GM12878 (cell line): ENCODE results near the gene CFDP1. TPM values are rescaled to one million over a fixed set of nuclear protein-coding genes. Genes with fewer than 3 reads are reported as not detected.

Source experiments
- ATAC-seq: fragments of 200-7000 bp; cut with Tn5 transposase; 3 replicates; pipeline ENCODE4 v1.9.1; 2020; ENCODE audit warnings: mild to moderate bottlenecking, moderate library complexity
- BruUV-seq: library from RNA; stranded (reverse); fragments of 400-500 nt; replicated peaks from 2 replicates; lab custom pipeline; 2021; lab: Mats Ljungman, UMichigan
- CTCF ChIA-PET: fragments of 300-600 bp; sonication (Branson Sonifier 250); formaldehyde crosslinking; extraction: SDS; loops from one replicate; lab custom pipeline; 2021; ENCODE audit warnings: inconsistent platforms; lab: Yijun Ruan, JAX
- POLR2A ChIA-PET: fragments of 350-600 bp; formaldehyde crosslinking; extraction: SDS; loops from one replicate; lab custom pipeline; 2021; ENCODE audit warnings: inconsistent platforms; lab: Charles Lee
- RAD21 ChIA-PET: fragments of 300-600 bp; sonication (Branson Sonifier 250); formaldehyde crosslinking; loops from one replicate; lab custom pipeline; 2023; ENCODE audit warnings: antibody characterized with exemption; ENCODE audit not compliant: unreplicated experiment; lab: Charles Lee
- SMC1A ChIA-PET: fragments of 300-600 bp; sonication (Branson Sonifier 250); formaldehyde crosslinking; loops from one replicate; lab custom pipeline; 2023; ENCODE audit not compliant: unreplicated experiment, uncharacterized antibody; lab: Charles Lee
- DNase-seq: peaks from one replicate; pipeline ENCODE4 v3.0.0-alpha.2; 2011; ENCODE audit warnings: low read depth, low spot score
- FAIRE-seq: peaks from 3 replicates; lab custom pipeline; 2011; peaks lifted over from hg19 to GRCh38; lab: Jason Lieb, UNC
- H2AFZ ChIP-seq: 2 replicates; pipeline ENCODE4 v1.6.0; 2011; ENCODE audit warnings: low read depth, low read length, control low read depth; ENCODE audit not compliant: control insufficient read depth
- H3K27ac ChIP-seq: 2 replicates; pipeline ENCODE4 v1.5.1; 2011; ENCODE audit warnings: control low read depth; ENCODE audit not compliant: control insufficient read depth, insufficient read depth
- H3K27me3 ChIP-seq, 2 experiments: replicated peaks in 1 of 2; 2 replicates each; pipeline versions ENCODE4 v1.6.0 to v1.6.1; 2011; ENCODE audit warnings: low read length in 1 of 2; ENCODE audit not compliant: control insufficient read depth in 2 of 2, insufficient read depth in 2 of 2
- H3K36me3 ChIP-seq, 2 experiments: 2 replicates each; pipeline ENCODE4 v1.5.1; 2011; ENCODE audit warnings: low read length in 1 of 2; ENCODE audit not compliant: control insufficient read depth in 2 of 2, insufficient read depth in 2 of 2
- H3K4me1 ChIP-seq: 2 replicates; pipeline ENCODE4 v1.6.1; 2011; ENCODE audit warnings: mild to moderate bottlenecking, low read length, moderate library complexity, mixed read lengths; ENCODE audit not compliant: control insufficient read depth, insufficient read depth
- H3K4me2 ChIP-seq: 2 replicates; pipeline ENCODE4 v1.6.0; 2011; ENCODE audit warnings: control low read depth; ENCODE audit not compliant: control insufficient read depth, insufficient read depth
- H3K4me3 ChIP-seq: fragments of 200-600 bp; sonication (generic); 2 replicates; pipeline ENCODE4 v1.5.1; 2016
- H3K79me2 ChIP-seq: 2 replicates; pipeline ENCODE4 v1.6.0; 2011; ENCODE audit warnings: low read length; ENCODE audit not compliant: control insufficient read depth, insufficient read depth
- H3K9ac ChIP-seq: 2 replicates; pipeline ENCODE4 v1.8.0; 2011; ENCODE audit warnings: low read length, control low read depth, mixed read lengths; ENCODE audit not compliant: control insufficient read depth, insufficient read depth
- H3K9me3 ChIP-seq: replicated peaks from 3 replicates; pipeline ENCODE4 v1.5.1; 2011; ENCODE audit warnings: mild to moderate bottlenecking, low read length; ENCODE audit not compliant: control insufficient read depth, insufficient read depth
- H4K20me1 ChIP-seq: 2 replicates; pipeline ENCODE4 v1.6.0; 2011; ENCODE audit not compliant: control insufficient read depth, insufficient read depth
- BCL11A ChIP-seq: IDR thresholded peaks from 2 replicates; pipeline ENCODE4 v1.6.1; 2011; ENCODE audit warnings: low read depth, low read length
- BRCA1 ChIP-seq: IDR thresholded peaks from 2 replicates; pipeline ENCODE4 v1.6.1; 2011; ENCODE audit warnings: low read depth, low read length, improper control_type of control experiment
- DPF2 ChIP-seq: fragments of 450-650 bp; IDR thresholded peaks from 2 replicates; pipeline ENCODE4 v1.6.1; 2017; ENCODE audit warnings: mild to moderate bottlenecking
- ESRRA ChIP-seq: IDR thresholded peaks from 2 replicates; pipeline ENCODE4 v1.6.1; 2012; ENCODE audit warnings: mild to moderate bottlenecking, low read length, improper control_type of control experiment
- IRF4 ChIP-seq: IDR thresholded peaks from 2 replicates; pipeline ENCODE4 v1.6.1; 2011; ENCODE audit warnings: low read depth, low read length
- JUNB ChIP-seq: IDR thresholded peaks from 2 replicates; pipeline ENCODE4 v1.6.1; 2016; ENCODE audit warnings: antibody characterized with exemption, mild to moderate bottlenecking
- KAT2A ChIP-seq: conservative IDR thresholded peaks from 2 replicates; pipeline ENCODE4 v1.6.1; 2011; ENCODE audit warnings: low read depth, low read length; ENCODE audit not compliant: control insufficient read depth
- NBN ChIP-seq: fragments of 450-650 bp; IDR thresholded peaks from 2 replicates; pipeline ENCODE4 v1.6.1; 2016
- RB1 ChIP-seq: fragments of 450-650 bp; formaldehyde crosslinking; IDR thresholded peaks from 2 replicates; pipeline ENCODE4 v1.6.1; 2017; ENCODE audit warnings: mild to moderate bottlenecking, borderline replicate concordance
- RUNX3 ChIP-seq: IDR thresholded peaks from 2 replicates; pipeline ENCODE4 v1.6.1; 2012; ENCODE audit warnings: low read length, inconsistent platforms
- SUPT20H ChIP-seq: IDR thresholded peaks from 2 replicates; pipeline ENCODE4 v1.6.1; 2011; ENCODE audit warnings: low read depth, mild to moderate bottlenecking, low read length, moderate library complexity, borderline replicate concordance; ENCODE audit not compliant: control insufficient read depth
- TBL1XR1 ChIP-seq: IDR thresholded peaks from 2 replicates; pipeline ENCODE4 v1.6.1; 2012; ENCODE audit warnings: low read depth, low read length, improper control_type of control experiment
- TCF12 ChIP-seq: IDR thresholded peaks from 2 replicates; pipeline ENCODE4 v1.6.1; 2011; ENCODE audit warnings: low read depth, mild to moderate bottlenecking, low read length
- ZNF622 ChIP-seq: fragments of 450-650 bp; IDR thresholded peaks from 2 replicates; pipeline ENCODE4 v1.6.1; 2017; ENCODE audit warnings: mild to moderate bottlenecking, inconsistent platforms
- ZSCAN29 ChIP-seq: fragments of 450-650 bp; IDR thresholded peaks from 2 replicates; pipeline ENCODE4 v1.6.1; 2017; ENCODE audit warnings: mild to moderate bottlenecking, moderate library complexity
- WGBS: methylation state at CpG from one replicate; pipeline ENCODE4 v1.1.6; 2016; ENCODE audit warnings: low lambda C conversion rate; ENCODE audit not compliant: insufficient replicate concordance, insufficient coverage; ENCODE audit errors: missing lambda C conversion rate; 5-methylcytosine and 5-hydroxymethylcytosine counted together
- in situ Hi-C: fragments of 300-500 bp; cut with MboI; formaldehyde crosslinking; loops from 9 replicates; pipeline ENCODE4 v1.14.3; 2018; ENCODE audit warnings: mixed read lengths
- intact Hi-C: fragments of 100-400 bp; cut with micrococcal nuclease; formaldehyde crosslinking; loops from one replicate; pipeline ENCODE4 v1.14.2; 2022; ENCODE audit not compliant: unreplicated experiment
- polyA plus RNA-seq, 11 experiments: library from polyadenylated mRNA; depleted of rRNA in 4 of 11; unstranded in 6 of 11; stranded (reverse) in 5 of 11; fragments of >200 nt; fragmentation: Nextera tagmentation in 4 of 11; fragmentation: Illumina TruSeq in 1 of 11; extraction: Ambion mirVana in 4 of 11; extraction: Trizol in 1 of 11; gene quantifications; 1 replicate in 1 of 11; 2 replicates in 10 of 11; pipeline versions ENCODE4 v1.2.1 to v1.2.3, GENCODE V29; 2011 to 2016; ENCODE audit warnings: inconsistent platforms in 2 of 11, missing spikeins in 2 of 11, low read depth in 1 of 11
- total RNA-seq, 4 experiments: library from RNA; depleted of rRNA in 3 of 4; stranded (reverse); fragments of >200 nt in 3 of 4; fragmentation: Illumina TruSeq in 1 of 4; extraction: Trizol in 1 of 4; gene quantifications; 2 replicates each; pipeline versions ENCODE4 v1.2.1 to v1.2.3, GENCODE V29; 2013 to 2021
- TF ChIP-seq, protein P1 (sequence below): fragments of 450-650 bp; IDR thresholded peaks from 2 replicates; pipeline ENCODE4 v1.6.1; 2016; ENCODE audit warnings: mild to moderate bottlenecking, moderate library complexity, borderline replicate concordance
- TF ChIP-seq, protein P2 (sequence below): fragments of 450-650 bp; IDR thresholded peaks from 2 replicates; pipeline ENCODE4 v1.6.1; 2017; ENCODE audit warnings: antibody characterized with exemption, mild to moderate bottlenecking, moderate library complexity

Gene CFDP1
- total and polyA plus RNA-seq, 10 of the 15 experiments (the other 5 are each of a cell fraction or from before 2014, with no cell fraction given), result 22.3 to 64.8 (median 36.7) TPM

DNA sequence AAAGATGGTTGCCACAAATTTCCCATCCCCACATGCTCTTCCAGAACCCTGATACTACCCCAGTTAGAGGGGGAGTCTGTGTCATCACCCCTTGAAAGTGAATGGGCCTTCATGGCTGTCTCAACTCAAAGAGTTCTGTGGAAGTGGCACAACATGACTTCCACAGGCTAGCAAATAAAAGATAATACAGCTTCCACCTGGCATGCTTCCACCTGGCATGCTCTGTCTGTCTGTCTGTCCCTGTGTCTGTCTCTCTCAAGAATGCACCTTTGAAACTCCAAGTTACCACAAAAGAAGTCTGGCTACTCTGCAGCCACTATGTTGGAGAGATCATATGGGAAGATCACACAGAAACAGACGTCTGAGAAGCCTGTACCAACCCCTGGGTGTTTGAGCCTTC is 35.0 kb downstream of the CFDP1 start:
- SMC1A ChIA-PET, result interaction anchor here (0.7 to 1.8 kb wide), 3 partner anchors 13 to 225 kb away, joined by 3 to 7 read pairs (median 5); no protein-coding TSS in a partner anchor
- ATAC-seq, result no peak
- Histone ChIP-seq H3K9ac (no peak overlapping the region), H2AFZ (no peak overlapping the region), H3K27me3 (no peaks in the 10 kb centered on the region), H3K9me3 (no peaks in the 10 kb centered on the region), H3K4me3 (no peak overlapping the region), H3K4me2 (no peak overlapping the region), H3K36me3 (no peaks in the 10 kb centered on the region; a peak in 2 of 4 replicates), H3K4me1 (no peaks in the 10 kb centered on the region), H3K79me2 (no peaks in the 10 kb centered on the region), H3K27ac (no peak overlapping the region), H4K20me1 (no peaks in the 10 kb centered on the region)
- CTCF ChIA-PET, result interaction anchor here (0.9 to 2.2 kb wide), 4 partner anchors 11 to 201 kb away, joined by 4 to 11 read pairs (median 6); no protein-coding TSS in a partner anchor
- TF ChIP-seq IRF4 (no peak), BRCA1 (no peak), KAT2A (no peak), JUNB (no peak), BCL11A (no peak), SUPT20H (no peak), ESRRA (no peak), RUNX3 (no peak), ZNF622 (no peak), RB1 (no peak), TCF12 (no peak), ZSCAN29 (no peak), TBL1XR1 (no peak), NBN (no peak), DPF2 (no peak)
- TF ChIP-seq, protein P1, sequence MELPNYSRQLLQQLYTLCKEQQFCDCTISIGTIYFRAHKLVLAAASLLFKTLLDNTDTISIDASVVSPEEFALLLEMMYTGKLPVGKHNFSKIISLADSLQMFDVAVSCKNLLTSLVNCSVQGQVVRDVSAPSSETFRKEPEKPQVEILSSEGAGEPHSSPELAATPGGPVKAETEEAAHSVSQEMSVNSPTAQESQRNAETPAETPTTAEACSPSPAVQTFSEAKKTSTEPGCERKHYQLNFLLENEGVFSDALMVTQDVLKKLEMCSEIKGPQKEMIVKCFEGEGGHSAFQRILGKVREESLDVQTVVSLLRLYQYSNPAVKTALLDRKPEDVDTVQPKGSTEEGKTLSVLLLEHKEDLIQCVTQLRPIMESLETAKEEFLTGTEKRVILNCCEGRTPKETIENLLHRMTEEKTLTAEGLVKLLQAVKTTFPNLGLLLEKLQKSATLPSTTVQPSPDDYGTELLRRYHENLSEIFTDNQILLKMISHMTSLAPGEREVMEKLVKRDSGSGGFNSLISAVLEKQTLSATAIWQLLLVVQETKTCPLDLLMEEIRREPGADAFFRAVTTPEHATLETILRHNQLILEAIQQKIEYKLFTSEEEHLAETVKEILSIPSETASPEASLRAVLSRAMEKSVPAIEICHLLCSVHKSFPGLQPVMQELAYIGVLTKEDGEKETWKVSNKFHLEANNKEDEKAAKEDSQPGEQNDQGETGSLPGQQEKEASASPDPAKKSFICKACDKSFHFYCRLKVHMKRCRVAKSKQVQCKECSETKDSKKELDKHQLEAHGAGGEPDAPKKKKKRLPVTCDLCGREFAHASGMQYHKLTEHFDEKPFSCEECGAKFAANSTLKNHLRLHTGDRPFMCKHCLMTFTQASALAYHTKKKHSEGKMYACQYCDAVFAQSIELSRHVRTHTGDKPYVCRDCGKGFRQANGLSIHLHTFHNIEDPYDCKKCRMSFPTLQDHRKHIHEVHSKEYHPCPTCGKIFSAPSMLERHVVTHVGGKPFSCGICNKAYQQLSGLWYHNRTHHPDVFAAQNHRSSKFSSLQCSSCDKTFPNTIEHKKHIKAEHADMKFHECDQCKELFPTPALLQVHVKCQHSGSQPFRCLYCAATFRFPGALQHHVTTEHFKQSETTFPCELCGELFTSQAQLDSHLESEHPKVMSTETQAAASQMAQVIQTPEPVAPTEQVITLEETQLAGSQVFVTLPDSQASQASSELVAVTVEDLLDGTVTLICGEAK, result no peak
- TF ChIP-seq, protein P2, sequence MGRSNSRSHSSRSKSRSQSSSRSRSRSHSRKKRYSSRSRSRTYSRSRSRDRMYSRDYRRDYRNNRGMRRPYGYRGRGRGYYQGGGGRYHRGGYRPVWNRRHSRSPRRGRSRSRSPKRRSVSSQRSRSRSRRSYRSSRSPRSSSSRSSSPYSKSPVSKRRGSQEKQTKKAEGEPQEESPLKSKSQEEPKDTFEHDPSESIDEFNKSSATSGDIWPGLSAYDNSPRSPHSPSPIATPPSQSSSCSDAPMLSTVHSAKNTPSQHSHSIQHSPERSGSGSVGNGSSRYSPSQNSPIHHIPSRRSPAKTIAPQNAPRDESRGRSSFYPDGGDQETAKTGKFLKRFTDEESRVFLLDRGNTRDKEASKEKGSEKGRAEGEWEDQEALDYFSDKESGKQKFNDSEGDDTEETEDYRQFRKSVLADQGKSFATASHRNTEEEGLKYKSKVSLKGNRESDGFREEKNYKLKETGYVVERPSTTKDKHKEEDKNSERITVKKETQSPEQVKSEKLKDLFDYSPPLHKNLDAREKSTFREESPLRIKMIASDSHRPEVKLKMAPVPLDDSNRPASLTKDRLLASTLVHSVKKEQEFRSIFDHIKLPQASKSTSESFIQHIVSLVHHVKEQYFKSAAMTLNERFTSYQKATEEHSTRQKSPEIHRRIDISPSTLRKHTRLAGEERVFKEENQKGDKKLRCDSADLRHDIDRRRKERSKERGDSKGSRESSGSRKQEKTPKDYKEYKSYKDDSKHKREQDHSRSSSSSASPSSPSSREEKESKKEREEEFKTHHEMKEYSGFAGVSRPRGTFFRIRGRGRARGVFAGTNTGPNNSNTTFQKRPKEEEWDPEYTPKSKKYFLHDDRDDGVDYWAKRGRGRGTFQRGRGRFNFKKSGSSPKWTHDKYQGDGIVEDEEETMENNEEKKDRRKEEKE, result no peak
- intact Hi-C loops (no loop called here), in situ Hi-C loops (no loop called here)
- RAD21 ChIA-PET, result interaction anchor here (1.0 to 1.2 kb wide), 3 partner anchors 9 to 201 kb away, joined by 3 to 4 read pairs (median 4); no protein-coding TSS in a partner anchor
- FAIRE-seq, result no peak
- DNase-seq, result no peak
- no TSS peak for BruUV-seq
- POLR2A ChIA-PET, result interaction anchor here (0.6 kb wide), 2 partner anchors 35 to 619 kb away, joined by 3 read pairs; partner anchors contain the start of gene CFDP1
- 57% methylated on average over 1 of the region's 1 CpG for WGBS
